H1 (cell line): ENCODE results near the gene RAN. TPM values are rescaled to one million over a fixed set of nuclear protein-coding genes. Genes with fewer than 3 reads are reported as not detected.
"Not testable (repeated sequence)": the region's sequence is repeated elsewhere in the genome, so short reads cannot be mapped to it uniquely, and the experiment has no call there.

Experiments
- CTCF ChIA-PET: fragments of 300-600 bp; sonication (Branson Sonifier 250); formaldehyde crosslinking; loops from one replicate; lab custom pipeline; 2021; ENCODE audit not compliant: partially characterized antibody; lab: Charles Lee
- POLR2A ChIA-PET: fragments of 300-600 bp; sonication (Branson Sonifier 250); formaldehyde crosslinking; loops from one replicate; lab custom pipeline; 2021; ENCODE audit warnings: inconsistent platforms; ENCODE audit not compliant: partially characterized antibody; lab: Charles Lee
- DNase-seq, 2 experiments: peaks; one replicate each; pipeline versions ENCODE4 v3.0.0 to v3.0.0-alpha.2; 2010 to 2022; ENCODE audit warnings: low spot score in 2 of 2, low read depth in 1 of 2, mixed read lengths in 1 of 2
- FAIRE-seq: peaks from 2 replicates; lab custom pipeline; 2011; peaks lifted over from hg19 to GRCh38; lab: Jason Lieb, UNC
- H2AFZ ChIP-seq: 2 replicates; pipeline ENCODE4 v1.8.1; 2012; ENCODE audit warnings: low read length, inconsistent platforms
- H2AK5ac ChIP-seq: 2 replicates; pipeline ENCODE4 v1.6.1; 2013; ENCODE audit warnings: low read depth, low read length
- H2BK120ac ChIP-seq: replicated peaks from 2 replicates; pipeline ENCODE3; 2013; ENCODE audit warnings: low read depth, low read length, inconsistent platforms
- H2BK12ac ChIP-seq: 2 replicates; pipeline ENCODE4 v1.6.1; 2013; ENCODE audit warnings: low read depth, low read length
- H2BK15ac ChIP-seq: 2 replicates; pipeline ENCODE4 v1.6.1; 2013; ENCODE audit warnings: low read length
- H2BK20ac ChIP-seq: 2 replicates; pipeline ENCODE4 v1.6.1; 2013; ENCODE audit warnings: low read length
- H2BK5ac ChIP-seq: 2 replicates; pipeline ENCODE4 v1.6.1; 2013; ENCODE audit warnings: low read depth, low read length
- H3K14ac ChIP-seq: 2 replicates; pipeline ENCODE4 v1.6.1; 2013; ENCODE audit warnings: inconsistent platforms; ENCODE audit not compliant: insufficient read length
- H3K18ac ChIP-seq: 2 replicates; pipeline ENCODE4 v1.6.1; 2013; ENCODE audit warnings: low read length; ENCODE audit errors: extremely low read depth
- H3K23ac ChIP-seq: 2 replicates; pipeline ENCODE4 v1.6.1; 2013; ENCODE audit warnings: inconsistent platforms; ENCODE audit not compliant: insufficient read length
- H3K23me2 ChIP-seq: 2 replicates; pipeline ENCODE4 v1.6.1; 2013; ENCODE audit warnings: low read depth, low read length
- H3K27ac ChIP-seq: 2 replicates; pipeline ENCODE4 v1.6.1; 2011; ENCODE audit warnings: low read depth, low read length, inconsistent platforms
- H3K27me3 ChIP-seq, 4 experiments: replicated peaks in 1 of 4; 1 replicate in 1 of 4; 2 replicates in 3 of 4; pipeline versions ENCODE4 v1.6.1 to v1.8.1; 2011 to 2013; ENCODE audit warnings: low read length in 3 of 4, mild to moderate bottlenecking in 3 of 4, inconsistent platforms in 2 of 4, mixed read lengths in 2 of 4, moderate library complexity in 1 of 4; ENCODE audit not compliant: control insufficient read depth in 3 of 4, insufficient read depth in 3 of 4; ENCODE audit errors: extremely low read depth in 1 of 4
- H3K36me3 ChIP-seq, 4 experiments: 2 replicates each; pipeline versions ENCODE4 v1.6.1 to v1.8.1; 2011 to 2013; ENCODE audit warnings: mild to moderate bottlenecking in 4 of 4, low read length in 3 of 4, moderate library complexity in 2 of 4, control low read depth in 1 of 4, inconsistent platforms in 1 of 4; ENCODE audit not compliant: insufficient read depth in 4 of 4, control insufficient read depth in 2 of 4
- H3K4ac ChIP-seq: replicated peaks from 2 replicates; pipeline ENCODE3; 2013; ENCODE audit warnings: low read length, low read depth, mixed read lengths, inconsistent platforms; ENCODE audit not compliant: insufficient read length
- H3K4me1 ChIP-seq, 4 experiments: replicated peaks in 1 of 4; 1 replicate in 1 of 4; 2 replicates in 3 of 4; pipeline versions ENCODE4 v1.6.1 to v1.8.1; 2011 to 2013; ENCODE audit warnings: low read length in 3 of 4, inconsistent platforms in 2 of 4, mixed read lengths in 1 of 4; ENCODE audit not compliant: insufficient read depth in 4 of 4, control insufficient read depth in 3 of 4
- H3K4me2 ChIP-seq, 2 experiments: 2 replicates each; pipeline versions ENCODE4 v1.6.1 to v1.8.1; 2011 to 2013; ENCODE audit warnings: low read depth in 2 of 2, low read length in 2 of 2, control low read depth in 1 of 2, inconsistent platforms in 1 of 2, mild to moderate bottlenecking in 1 of 2; ENCODE audit not compliant: insufficient read depth in 1 of 2
- H3K4me3 ChIP-seq, 4 experiments: fragments of 200-600, 300-600 bp in 1 of 4; sonication (generic), shearing (Covaris generic), sonication (Bioruptor Twin) in 1 of 4; 2 replicates each; pipeline versions ENCODE4 v1.5.1 to v1.8.1; 2011 to 2016; ENCODE audit warnings: low read length in 4 of 4, low read depth in 3 of 4, control low read depth in 2 of 4, inconsistent platforms in 2 of 4, mild to moderate bottlenecking in 2 of 4, mixed read lengths in 1 of 4, moderate library complexity in 1 of 4; ENCODE audit not compliant: insufficient read depth in 2 of 4; ENCODE audit errors: extremely low read depth in 1 of 4
- H3K56ac ChIP-seq: replicated peaks from 2 replicates; pipeline ENCODE3; 2013; ENCODE audit warnings: low read depth, mild to moderate bottlenecking, mixed read lengths, low read length, inconsistent platforms; ENCODE audit not compliant: insufficient read length
- H3K79me1 ChIP-seq: 2 replicates; pipeline ENCODE4 v1.6.1; 2013; ENCODE audit warnings: low read depth, low read length, control low read depth
- H3K79me2 ChIP-seq, 2 experiments: 2 replicates each; pipeline versions ENCODE4 v1.6.1 to v1.8.1; 2012 to 2013; ENCODE audit warnings: low read length in 2 of 2, mild to moderate bottlenecking in 2 of 2, inconsistent platforms in 1 of 2; ENCODE audit not compliant: insufficient read depth in 2 of 2, control insufficient read depth in 1 of 2
- H3K9ac ChIP-seq, 4 experiments: replicated peaks in 1 of 4; 1 replicate in 1 of 4; 2 replicates in 3 of 4; pipeline versions ENCODE4 v1.6.1 to v1.8.1; 2011 to 2013; ENCODE audit warnings: low read depth in 3 of 4, low read length in 3 of 4, control low read depth in 2 of 4, mild to moderate bottlenecking in 2 of 4, moderate library complexity in 2 of 4, inconsistent platforms in 1 of 4; ENCODE audit errors: extremely low read depth in 1 of 4
- H3K9me3 ChIP-seq, 2 experiments: 2 replicates each; pipeline versions ENCODE4 v1.6.1 to v1.8.1; 2012 to 2013; ENCODE audit warnings: mild to moderate bottlenecking in 2 of 2, moderate library complexity in 2 of 2, control low read depth in 1 of 2, inconsistent platforms in 1 of 2, low read depth in 1 of 2, low read length in 1 of 2, mixed read lengths in 1 of 2; ENCODE audit not compliant: insufficient read depth in 2 of 2
- H4K20me1 ChIP-seq, 2 experiments: replicated peaks in 1 of 2; 2 replicates each; pipeline versions ENCODE3 to v1.8.1; 2011 to 2013; ENCODE audit warnings: inconsistent platforms in 2 of 2, low read length in 2 of 2, mild to moderate bottlenecking in 1 of 2; ENCODE audit not compliant: insufficient read depth in 2 of 2, control insufficient read depth in 1 of 2
- H4K5ac ChIP-seq: 2 replicates; pipeline ENCODE4 v1.6.1; 2013; ENCODE audit warnings: low read length, low read depth, mixed read lengths, inconsistent platforms; ENCODE audit not compliant: insufficient read length
- H4K8ac ChIP-seq: 2 replicates; pipeline ENCODE4 v1.8.0; 2013; ENCODE audit warnings: mild to moderate bottlenecking, moderate library complexity, low read length, inconsistent platforms; ENCODE audit not compliant: insufficient read depth; ENCODE audit errors: extremely low read depth
- H4K91ac ChIP-seq: replicated peaks from 2 replicates; pipeline ENCODE3; 2013; ENCODE audit warnings: low read length, mixed read lengths, inconsistent platforms; ENCODE audit not compliant: insufficient read length
- WGBS, 2 experiments: shearing (Covaris generic) in 1 of 2; methylation state at CpG; one replicate each; pipeline versions ENCODE4 v1.1.6 to v1.1.7; 2013 to 2015; ENCODE audit warnings: low lambda C conversion rate in 2 of 2, mixed read lengths in 2 of 2, inconsistent platforms in 1 of 2, low coverage in 1 of 2, missing lambda C conversion rate in 1 of 2; ENCODE audit not compliant: insufficient replicate concordance in 2 of 2, insufficient coverage in 1 of 2, insufficient read length in 1 of 2; ENCODE audit errors: extremely low coverage in 1 of 2, missing lambda C conversion rate in 1 of 2; 5-methylcytosine and 5-hydroxymethylcytosine counted together
- polyA plus RNA-seq, 7 experiments: library from polyadenylated mRNA; depleted of rRNA in 3 of 7; stranded (reverse) in 5 of 7; unstranded in 2 of 7; fragments of >200 nt in 5 of 7; fragments of 200-250 nt in 2 of 7; gene quantifications; 1 replicate in 5 of 7; 2 replicates in 1 of 7; 4 replicates in 1 of 7; pipeline versions ENCODE4 v1.2.1 to v1.2.3, GENCODE V29; 2011 to 2013; ENCODE audit warnings: missing spikeins in 2 of 7, mixed read lengths in 2 of 7
- total RNA-seq: library from RNA; stranded (reverse); fragmentation: NEBNext Ultra II Directional; extraction: Animal tissue kit (Norgen Biotek cat#: 25700); gene quantifications from 2 replicates; pipeline ENCODE4 v1.2.1, GENCODE V29; 2021

RAN gene
- total and polyA plus RNA-seq, 2 of the 8 experiments (the other 6 are each of a cell fraction or from before 2014, with no cell fraction given): 2,064 to 2,203 TPM

GRCh38 chr12:130887190-130887589 is 15.3 kb downstream of the RAN start:
- not testable (repeated sequence) for H2BK12ac ChIP-seq, FAIRE-seq

More at GRCh38 chr12:130887190-130887589, 15.3 kb downstream of the RAN start:
- H3K14ac ChIP-seq, H3K4me2 ChIP-seq, H4K20me1 ChIP-seq, DNase-seq, H2BK5ac ChIP-seq, H2AK5ac ChIP-seq, H3K4me3 ChIP-seq, H4K5ac ChIP-seq, H3K36me3 ChIP-seq, CTCF ChIA-PET, H3K18ac ChIP-seq, H3K27me3 ChIP-seq, H4K8ac ChIP-seq, H3K23ac ChIP-seq, H3K9me3 ChIP-seq, H2BK120ac ChIP-seq, H2BK20ac ChIP-seq, H3K4me1 ChIP-seq, H3K79me1 ChIP-seq, H3K56ac ChIP-seq, H3K23me2 ChIP-seq, H3K79me2 ChIP-seq, H2AFZ ChIP-seq, H3K4ac ChIP-seq, H3K27ac ChIP-seq, H3K9ac ChIP-seq, H4K91ac ChIP-seq, H2BK15ac ChIP-seq: not testable (repeated sequence)
- WGBS, 2 experiments: 95% methylated on average over 11 of the region's 17 CpGs; no CpG with 5 or more reads in 1 of the 2 experiments
- POLR2A ChIA-PET: interaction anchor here (1.2 to 7.7 kb wide), 2 partner anchors 12 kb away, joined by 3 to 72 read pairs; no protein-coding TSS in a partner anchor
